Stimulated activated CD8-positive, alpha-beta memory T cell treated with anti-CD3 and anti-CD28 coated beads, Interleukin-4, amount 100 ng/mL, for 1 hour (primary cell): ENCODE results near the gene CYLD.
A peak's percentile ranks its signal among the peaks of the same experiment; 100 is the strongest.

ENCODE experiments used
- DNase-seq, 2 donors: peaks; one replicate each; pipeline ENCODE4 v3.0.0-alpha.2; 2020; ENCODE audit warnings: low read depth in 2 of 2, low spot score in 1 of 2

CYLD gene

DNA sequence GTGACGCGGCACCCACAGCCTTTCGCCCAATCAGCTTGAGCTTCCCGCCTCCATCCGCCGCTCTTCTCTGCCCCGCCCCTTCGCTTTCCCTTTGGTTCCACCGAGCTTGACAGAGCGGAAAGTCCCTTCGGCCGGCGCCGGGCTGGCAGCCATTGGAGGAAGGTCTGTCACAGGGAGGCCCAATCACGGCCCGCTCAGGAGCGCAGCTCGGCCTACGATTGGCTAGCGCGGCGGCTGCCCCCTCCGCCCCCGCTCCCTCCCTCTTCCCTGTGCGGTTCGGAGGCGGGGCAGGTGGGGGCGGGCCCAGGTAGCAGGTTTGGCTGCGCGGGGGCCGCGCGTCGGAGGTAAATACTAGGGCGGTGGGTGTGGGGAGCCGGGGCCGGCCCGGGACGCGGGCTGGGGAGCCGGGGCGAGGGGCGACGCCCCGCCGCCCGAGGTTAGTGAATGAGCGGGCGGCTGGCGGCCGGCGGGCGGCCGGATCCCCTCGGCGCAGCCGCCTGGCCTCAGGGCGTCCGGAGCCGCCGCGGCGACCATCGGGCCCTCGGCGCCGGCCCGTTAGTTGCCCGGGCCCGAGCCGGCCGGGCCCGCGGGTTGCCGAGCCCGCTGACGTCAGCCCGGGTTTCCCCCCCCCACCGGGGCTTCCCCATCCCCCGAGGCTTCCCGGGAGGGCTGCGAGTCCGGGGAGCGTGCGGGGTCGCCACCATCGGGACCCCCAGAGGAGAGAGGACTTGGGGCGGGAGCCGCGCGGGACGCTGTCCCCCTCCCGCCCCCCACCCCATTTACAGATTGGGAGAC is at the start of gene CYLD:
TSS of gene CYLD (plus strand) at position 306 of the 795 bp plus-strand sequence. CDS start 7,613 bp downstream, outside the sequence.
- DNase-seq = peak; percentile 97 to 99

DNA sequence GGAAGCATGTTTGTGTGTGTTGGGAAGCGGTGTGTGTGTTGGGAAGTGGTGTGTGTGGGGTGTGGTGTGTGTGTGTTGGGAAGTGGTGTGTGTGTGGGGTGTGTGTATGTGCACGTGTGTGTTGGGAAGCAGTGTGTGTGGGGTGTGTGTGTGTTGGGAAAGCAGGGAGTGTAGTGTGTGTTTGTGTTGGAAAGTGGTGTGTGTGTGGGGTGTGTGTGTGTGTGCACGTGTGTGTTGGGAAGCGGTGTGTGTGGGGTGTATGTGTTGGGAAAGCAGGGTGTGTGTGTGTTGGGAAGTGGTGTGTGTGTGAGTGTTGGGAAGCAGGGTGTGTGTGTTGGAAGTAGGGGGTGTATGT is 49.3 kb upstream of the CYLD start:
- no peak for DNase-seq

DNA sequence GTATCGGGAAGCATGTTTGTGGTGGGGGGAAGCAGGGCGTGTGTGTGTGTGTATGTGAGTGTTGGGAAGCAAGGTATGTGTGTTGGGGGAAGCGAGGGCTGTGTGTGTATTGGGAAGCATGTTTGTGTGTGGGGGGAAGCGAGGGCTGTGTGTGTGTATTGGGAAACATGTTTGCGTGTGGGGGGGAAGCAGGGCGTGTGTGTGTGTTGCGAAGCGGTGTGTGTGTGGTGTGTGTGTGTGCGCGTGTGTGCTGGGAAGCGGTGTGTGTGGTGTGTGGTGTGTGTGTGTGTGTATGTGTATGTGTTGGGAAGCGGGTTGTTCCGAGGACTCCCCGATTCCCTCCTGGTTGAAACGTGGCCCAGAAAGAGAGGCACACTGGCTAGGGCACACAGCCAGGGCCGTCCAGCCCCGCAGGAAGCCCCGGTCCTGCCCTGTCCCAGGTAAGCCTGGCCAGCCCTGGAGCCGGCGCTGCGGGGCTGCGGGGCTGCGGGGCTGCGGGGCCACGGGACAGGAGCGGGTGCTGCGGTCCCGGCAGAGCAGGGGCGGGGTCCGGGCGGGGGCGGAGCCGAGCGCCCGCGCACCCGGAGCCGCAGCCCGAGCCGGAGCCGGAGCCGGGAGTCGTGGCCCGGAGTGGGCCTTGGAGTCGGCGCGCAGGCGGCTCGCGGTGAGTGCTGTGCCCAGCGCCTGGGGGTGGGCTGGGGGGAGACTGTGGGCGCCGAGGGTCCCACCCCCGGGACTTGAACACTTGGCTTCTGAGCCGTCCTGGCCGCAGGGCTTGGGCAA is 48.7 kb upstream of the CYLD start, which contains the start of gene NOD2:
TSS of gene NOD2 (plus strand) at position 608 of the 783 bp plus-strand sequence. CDS start 5,890 bp downstream, outside the sequence.
- DNase-seq = no peak

DNA sequence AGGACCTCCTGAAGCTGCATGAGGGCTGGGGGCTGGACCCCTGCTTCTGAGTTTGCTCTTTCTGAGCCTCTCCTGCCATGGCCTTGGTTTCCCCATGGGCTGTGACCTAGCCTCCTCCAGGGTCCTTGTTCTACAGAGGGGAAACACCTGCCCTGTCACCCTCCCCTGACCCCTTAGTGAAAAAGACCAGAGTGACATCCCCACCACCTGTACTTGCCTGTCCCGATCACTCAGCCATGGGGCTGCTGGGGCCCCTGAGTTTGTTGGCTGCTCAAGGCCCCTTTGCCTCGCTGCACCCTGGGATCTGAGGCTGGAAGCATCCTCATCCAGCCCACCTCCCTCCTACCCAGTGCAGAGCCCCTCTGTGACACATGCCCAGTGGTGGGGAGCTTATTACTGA is 47.7 kb upstream of the CYLD start:
- DNase-seq = no peak

- no peak for DNase-seq
These were observed 46.6 kb upstream of the CYLD start for GRCh38 chr16:50695017-50696000.

GRCh38 chr16:50696126-50696525 is 45.8 kb upstream of the CYLD start:
- DNase-seq = no peak

DNA sequence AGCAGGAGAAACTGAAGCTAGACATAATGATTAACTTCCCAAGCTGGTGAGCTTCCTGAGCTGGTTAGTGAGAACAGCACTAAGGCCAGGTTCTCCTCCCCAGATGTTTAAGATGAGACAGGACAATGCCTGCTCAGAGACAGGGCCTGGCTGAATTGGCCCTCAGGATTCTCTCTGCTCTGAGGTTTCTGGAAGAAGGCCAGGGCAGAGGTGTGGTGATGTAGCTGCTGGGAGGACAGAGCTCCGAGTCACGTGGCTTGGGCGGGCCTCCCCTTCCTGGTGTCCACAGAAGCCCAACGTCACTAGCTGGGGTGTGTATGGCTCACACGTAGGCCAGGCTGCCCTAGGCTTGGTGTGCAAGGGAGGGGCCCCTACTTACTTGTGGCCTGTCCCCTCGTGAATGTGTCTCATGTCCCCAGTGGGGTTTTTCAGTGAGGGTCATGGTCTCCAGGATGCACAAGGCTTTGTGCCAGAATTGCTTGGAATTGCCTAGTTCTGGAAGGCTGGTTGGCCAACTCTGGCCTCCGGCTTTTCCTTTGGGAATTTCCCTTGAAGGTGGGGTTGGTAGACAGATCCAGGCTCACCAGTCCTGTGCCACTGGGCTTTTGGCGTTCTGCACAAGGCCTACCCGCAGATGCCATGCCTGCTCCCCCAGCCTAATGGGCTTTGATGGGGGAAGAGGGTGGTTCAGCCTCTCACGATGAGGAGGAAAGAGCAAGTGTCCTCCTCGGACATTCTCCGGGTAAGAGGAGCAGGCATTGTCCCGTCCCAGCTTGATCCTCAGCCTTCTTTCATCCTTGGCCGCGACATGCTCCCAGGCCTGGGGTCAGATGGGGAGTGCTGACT is 45.1 kb upstream of the CYLD start:
- DNase-seq = no peak

- DNase-seq = no peak
These were observed 44.5 kb upstream of the CYLD start for GRCh38 chr16:50697421-50697715.

- DNase-seq = no peak
These were observed 43.8 kb upstream of the CYLD start for GRCh38 chr16:50697881-50698767.

DNA sequence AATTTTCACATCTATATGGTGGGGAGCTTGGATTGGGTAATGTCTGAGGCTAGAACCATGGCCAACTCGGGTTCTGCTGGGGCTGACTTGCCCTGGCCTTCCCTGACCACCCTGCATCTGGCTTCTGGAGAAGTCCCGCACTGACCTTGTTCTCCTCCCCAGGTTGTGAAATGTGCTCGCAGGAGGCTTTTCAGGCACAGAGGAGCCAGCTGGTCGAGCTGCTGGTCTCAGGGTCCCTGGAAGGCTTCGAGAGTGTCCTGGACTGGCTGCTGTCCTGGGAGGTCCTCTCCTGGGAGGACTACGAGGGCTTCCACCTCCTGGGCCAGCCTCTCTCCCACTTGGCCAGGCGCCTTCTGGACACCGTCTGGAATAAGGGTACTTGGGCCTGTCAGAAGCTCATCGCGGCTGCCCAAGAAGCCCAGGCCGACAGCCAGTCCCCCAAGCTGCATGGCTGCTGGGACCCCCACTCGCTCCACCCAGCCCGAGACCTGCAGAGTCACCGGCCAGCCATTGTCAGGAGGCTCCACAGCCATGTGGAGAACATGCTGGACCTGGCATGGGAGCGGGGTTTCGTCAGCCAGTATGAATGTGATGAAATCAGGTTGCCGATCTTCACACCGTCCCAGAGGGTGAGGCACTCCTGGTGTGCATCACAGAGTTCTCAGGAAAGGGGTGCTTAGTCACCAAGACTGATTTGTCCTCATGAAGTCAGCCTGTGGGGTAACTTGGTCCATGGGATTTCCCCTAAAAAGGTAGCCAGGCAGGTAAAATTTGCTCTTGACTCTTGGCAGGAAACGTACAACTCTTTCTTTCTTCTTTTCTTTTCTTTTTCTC is 42.3 kb upstream of the CYLD start:
- no peak for DNase-seq

DNA sequence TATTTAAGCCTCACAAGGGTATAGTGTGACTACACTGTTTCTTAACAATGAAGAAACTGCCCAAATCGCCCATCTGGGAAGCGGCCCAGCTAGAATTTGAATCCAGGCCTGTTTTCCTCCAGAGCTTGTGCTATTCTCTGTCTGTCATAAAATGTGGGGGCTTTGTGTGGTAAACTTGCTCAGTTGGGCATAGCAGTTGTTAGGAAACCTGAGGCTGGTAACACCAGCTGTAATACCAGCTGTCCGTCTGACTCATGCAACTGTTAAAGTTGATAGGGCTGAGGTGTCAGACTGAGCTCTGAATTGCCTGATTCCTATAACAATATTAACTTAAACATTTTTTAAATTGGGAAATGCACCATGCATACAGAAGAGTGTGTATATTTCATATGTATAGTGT is 39.2 kb upstream of the CYLD start:
- DNase-seq = no peak

- no peak for DNase-seq
These were observed 37.6 kb upstream of the CYLD start for GRCh38 chr16:50704245-50704644.

- no peak for DNase-seq
These were observed 36.3 kb upstream of the CYLD start for GRCh38 chr16:50705436-50706110.

DNA sequence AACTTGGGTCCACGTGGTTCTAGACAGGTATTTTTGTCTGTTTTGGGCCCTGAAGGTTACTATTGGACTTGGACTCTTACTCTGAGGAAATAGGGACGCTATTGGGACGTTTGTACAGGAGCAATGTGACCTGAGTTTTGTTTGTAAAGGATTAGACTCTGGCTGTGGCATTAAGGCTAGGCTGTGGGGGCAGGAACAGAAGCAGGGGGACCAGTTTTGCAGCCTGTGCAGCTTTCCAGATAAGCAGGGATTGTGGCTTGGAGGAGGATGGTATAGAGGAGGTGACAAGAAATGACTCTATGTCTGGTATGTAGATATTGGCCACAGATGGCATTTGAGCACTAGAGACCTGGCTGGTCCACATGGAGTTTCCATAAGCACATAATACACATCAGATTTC is 35.6 kb upstream of the CYLD start:
- DNase-seq = no peak

DNA sequence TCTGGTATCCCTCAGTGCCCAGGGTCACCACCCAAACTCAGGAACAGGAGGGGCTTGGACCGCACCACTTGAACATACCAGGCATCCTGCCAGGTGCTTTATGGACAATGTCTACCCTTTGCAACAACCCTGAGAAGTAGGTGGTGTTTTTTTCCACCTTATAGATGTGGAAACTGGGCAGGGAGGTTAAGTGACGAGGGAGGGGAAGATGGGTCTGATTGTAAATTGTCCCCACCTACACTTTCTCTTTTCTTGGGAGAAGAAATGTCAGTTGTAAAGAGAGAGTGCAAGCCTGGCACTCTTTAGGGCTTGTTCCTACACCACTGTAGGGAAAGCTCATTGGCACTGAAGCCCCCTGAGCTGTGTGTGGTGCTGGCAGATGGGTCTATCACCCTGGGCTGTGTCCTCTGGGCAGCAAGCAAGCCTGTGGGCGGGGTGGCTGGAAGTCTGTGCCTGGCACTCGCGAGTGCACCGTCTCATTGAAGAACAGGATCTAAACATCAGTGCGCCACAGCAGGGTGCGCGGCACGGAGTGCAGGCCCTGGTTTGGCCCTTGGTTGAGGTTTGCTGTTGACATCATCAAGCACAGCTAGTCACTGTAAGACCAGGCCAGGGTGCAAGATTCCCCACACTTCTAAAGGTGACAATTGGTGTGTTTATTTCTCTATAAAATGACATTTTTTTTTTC is 33.4 kb upstream of the CYLD start:
- no peak for DNase-seq

- DNase-seq = no peak
These were observed 32.7 kb upstream of the CYLD start for GRCh38 chr16:50709061-50709684.

DNA sequence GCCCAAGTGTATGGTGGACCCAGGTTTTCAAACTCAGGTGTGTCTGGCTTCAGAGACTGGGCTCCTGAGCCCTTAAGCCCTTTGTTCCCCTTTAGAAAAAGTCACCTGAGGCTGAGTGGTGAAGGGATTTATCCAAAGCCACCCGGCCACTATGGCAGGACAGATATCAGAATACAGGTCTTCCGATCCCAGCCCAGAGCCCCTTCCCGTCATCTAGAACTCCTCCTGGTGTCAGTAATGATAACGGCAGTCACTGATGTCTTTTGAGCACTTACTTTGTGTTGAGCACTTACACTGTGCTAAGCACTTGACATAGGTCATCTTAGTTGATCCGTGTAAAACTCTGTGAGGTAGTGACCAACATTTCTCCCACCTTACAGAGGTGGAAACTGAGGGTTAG is 31.9 kb upstream of the CYLD start:
- DNase-seq = no peak
